ENCODE data around the gene TMEM51.

GRCh38 chr1:15168479-15168878, 14.9 kb downstream of the TMEM51 start:
- TF ChIP-seq, protein P1, sequence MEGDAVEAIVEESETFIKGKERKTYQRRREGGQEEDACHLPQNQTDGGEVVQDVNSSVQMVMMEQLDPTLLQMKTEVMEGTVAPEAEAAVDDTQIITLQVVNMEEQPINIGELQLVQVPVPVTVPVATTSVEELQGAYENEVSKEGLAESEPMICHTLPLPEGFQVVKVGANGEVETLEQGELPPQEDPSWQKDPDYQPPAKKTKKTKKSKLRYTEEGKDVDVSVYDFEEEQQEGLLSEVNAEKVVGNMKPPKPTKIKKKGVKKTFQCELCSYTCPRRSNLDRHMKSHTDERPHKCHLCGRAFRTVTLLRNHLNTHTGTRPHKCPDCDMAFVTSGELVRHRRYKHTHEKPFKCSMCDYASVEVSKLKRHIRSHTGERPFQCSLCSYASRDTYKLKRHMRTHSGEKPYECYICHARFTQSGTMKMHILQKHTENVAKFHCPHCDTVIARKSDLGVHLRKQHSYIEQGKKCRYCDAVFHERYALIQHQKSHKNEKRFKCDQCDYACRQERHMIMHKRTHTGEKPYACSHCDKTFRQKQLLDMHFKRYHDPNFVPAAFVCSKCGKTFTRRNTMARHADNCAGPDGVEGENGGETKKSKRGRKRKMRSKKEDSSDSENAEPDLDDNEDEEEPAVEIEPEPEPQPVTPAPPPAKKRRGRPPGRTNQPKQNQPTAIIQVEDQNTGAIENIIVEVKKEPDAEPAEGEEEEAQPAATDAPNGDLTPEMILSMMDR (IDR thresholded peaks at IDR 0.05), result no peak
- no peak for TF ChIP-seq EZH2 (IDR thresholded peaks at IDR 0.05; ENCODE audit: borderline replicate concordance, insufficient read depth, low read depth, low read length, poor library complexity, severe bottlenecking)
